OCI-LY7 (cell line): ENCODE results near the gene NRF1.
"Not testable (repeated sequence)": the region's sequence is repeated elsewhere in the genome, so short reads cannot be mapped to it uniquely, and the experiment has no call there.

Source experiments
- EZH2phosphoT487 ChIP-seq: fragments of 200-600 bp; sonication (generic); IDR thresholded peaks from 2 replicates; pipeline ENCODE4 v1.6.1; 2018; ENCODE audit warnings: low read depth, borderline replicate concordance, mild to moderate bottlenecking, mixed run types, antibody characterized with exemption, low read length, moderate library complexity, mixed read lengths
- TF ChIP-seq, protein P1 (sequence below): fragments of 200-600 bp; sonication (generic); conservative IDR thresholded peaks from 2 replicates; pipeline ENCODE4 v1.5.1; 2014; ENCODE audit warnings: mild to moderate bottlenecking, antibody characterized with exemption, low read length, moderate library complexity, mixed read lengths

DNA sequence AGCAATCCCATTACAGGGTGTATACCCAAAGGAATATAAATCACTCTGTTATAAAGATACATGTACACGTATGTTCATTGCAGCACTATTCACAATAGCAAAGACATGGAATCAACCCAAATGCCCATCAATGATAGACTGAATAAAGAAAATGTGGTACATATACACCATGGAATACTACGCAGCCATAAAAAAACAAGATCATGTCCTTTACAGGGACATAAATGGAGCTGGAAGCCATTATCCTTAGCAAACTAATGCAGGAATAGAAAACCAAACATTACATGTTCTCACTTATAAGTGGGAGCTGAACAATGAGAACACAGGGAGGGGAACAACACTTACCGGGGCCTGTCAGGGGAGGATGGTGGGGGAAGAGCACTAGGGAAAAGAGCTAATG lies 7.5 kb upstream of the NRF1 start:
- TF ChIP-seq, protein P1, sequence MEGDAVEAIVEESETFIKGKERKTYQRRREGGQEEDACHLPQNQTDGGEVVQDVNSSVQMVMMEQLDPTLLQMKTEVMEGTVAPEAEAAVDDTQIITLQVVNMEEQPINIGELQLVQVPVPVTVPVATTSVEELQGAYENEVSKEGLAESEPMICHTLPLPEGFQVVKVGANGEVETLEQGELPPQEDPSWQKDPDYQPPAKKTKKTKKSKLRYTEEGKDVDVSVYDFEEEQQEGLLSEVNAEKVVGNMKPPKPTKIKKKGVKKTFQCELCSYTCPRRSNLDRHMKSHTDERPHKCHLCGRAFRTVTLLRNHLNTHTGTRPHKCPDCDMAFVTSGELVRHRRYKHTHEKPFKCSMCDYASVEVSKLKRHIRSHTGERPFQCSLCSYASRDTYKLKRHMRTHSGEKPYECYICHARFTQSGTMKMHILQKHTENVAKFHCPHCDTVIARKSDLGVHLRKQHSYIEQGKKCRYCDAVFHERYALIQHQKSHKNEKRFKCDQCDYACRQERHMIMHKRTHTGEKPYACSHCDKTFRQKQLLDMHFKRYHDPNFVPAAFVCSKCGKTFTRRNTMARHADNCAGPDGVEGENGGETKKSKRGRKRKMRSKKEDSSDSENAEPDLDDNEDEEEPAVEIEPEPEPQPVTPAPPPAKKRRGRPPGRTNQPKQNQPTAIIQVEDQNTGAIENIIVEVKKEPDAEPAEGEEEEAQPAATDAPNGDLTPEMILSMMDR: not testable (repeated sequence)
- not testable (repeated sequence) for TF ChIP-seq EZH2phosphoT487
